GM19025 (cell line): ENCODE measurements around the gene ESRRA.
"Not testable (repeated sequence)": the region's sequence is repeated elsewhere in the genome, so short reads cannot be mapped to it uniquely, and the experiment has no call there.

Experiments
- ATAC-seq: cut with Tn5 transposase; IDR thresholded peaks from one replicate; pipeline ENCODE4 v1.9.1; 2021; ENCODE audit warnings: mild to moderate bottlenecking, low read depth, moderate library complexity; ENCODE audit not compliant: unreplicated experiment

The ESRRA gene

GRCh38 chr11:64306876-64307622 is 1.7 kb downstream of the ESRRA start:
- ATAC-seq: no peak

- not testable (repeated sequence) for ATAC-seq
These were observed 2.5 kb downstream of the ESRRA start for GRCh38 chr11:64307795-64308194.

- ATAC-seq: no peak
These were observed 7.6 kb downstream of the ESRRA start for GRCh38 chr11:64312947-64313346.

GRCh38 chr11:64313491-64314145 is 8.3 kb downstream of the ESRRA start:
- ATAC-seq: no peak

- ATAC-seq: no peak
These were observed 9.0 kb downstream of the ESRRA start for GRCh38 chr11:64314146-64314804.

GRCh38 chr11:64314805-64315561 is 9.7 kb downstream of the ESRRA start:
- ATAC-seq: no peak

- ATAC-seq: not testable (repeated sequence)
These were observed 10.6 kb downstream of the ESRRA start for GRCh38 chr11:64315667-64316526.

GRCh38 chr11:64316672-64317324 is 11.5 kb downstream of the ESRRA start:
- ATAC-seq: no peak

GRCh38 chr11:64317325-64317960 is 12.1 kb downstream of the ESRRA start, which contains the start of gene TRMT112:
TRMT112 (minus strand) TSS chr11:64317559; CDS start chr11:64317526, 33 bp downstream.
- peak; percentile 59 for ATAC-seq

- ATAC-seq: peak; percentile 73
These were observed 12.8 kb downstream of the ESRRA start, which contains the start of gene PRDX5 for GRCh38 chr11:64317961-64318765. PRDX5 (plus strand) TSS chr11:64318121; CDS start chr11:64318216, 95 bp downstream.

GRCh38 chr11:64318766-64319761 is 13.7 kb downstream of the ESRRA start:
- no peak for ATAC-seq

GRCh38 chr11:64320556-64320955 is 15.2 kb downstream of the ESRRA start:
- ATAC-seq: no peak

GRCh38 chr11:64321026-64321425 is 15.7 kb downstream of the ESRRA start:
- ATAC-seq: no peak

GRCh38 chr11:64321533-64321932 is 16.2 kb downstream of the ESRRA start:
- ATAC-seq: no peak

- no peak for ATAC-seq
These were observed 17.6 kb downstream of the ESRRA start for GRCh38 chr11:64322925-64323260.

- ATAC-seq: no peak
These were observed 18.0 kb downstream of the ESRRA start for GRCh38 chr11:64323373-64323772.

GRCh38 chr11:64323984-64324383 is 18.7 kb downstream of the ESRRA start:
- ATAC-seq: not testable (repeated sequence)
